Measurements from ENCODE around the gene DDB1. TPM values are rescaled to one million over a fixed set of nuclear protein-coding genes. Genes with fewer than 3 reads are reported as not detected.
"Not testable (repeated sequence)": the region's sequence is repeated elsewhere in the genome, so short reads cannot be mapped to it uniquely, and the experiment has no call there.

DDB1 gene
- total RNA-seq, 2 experiments from 2014 or later = 227 to 236 TPM

DNA sequence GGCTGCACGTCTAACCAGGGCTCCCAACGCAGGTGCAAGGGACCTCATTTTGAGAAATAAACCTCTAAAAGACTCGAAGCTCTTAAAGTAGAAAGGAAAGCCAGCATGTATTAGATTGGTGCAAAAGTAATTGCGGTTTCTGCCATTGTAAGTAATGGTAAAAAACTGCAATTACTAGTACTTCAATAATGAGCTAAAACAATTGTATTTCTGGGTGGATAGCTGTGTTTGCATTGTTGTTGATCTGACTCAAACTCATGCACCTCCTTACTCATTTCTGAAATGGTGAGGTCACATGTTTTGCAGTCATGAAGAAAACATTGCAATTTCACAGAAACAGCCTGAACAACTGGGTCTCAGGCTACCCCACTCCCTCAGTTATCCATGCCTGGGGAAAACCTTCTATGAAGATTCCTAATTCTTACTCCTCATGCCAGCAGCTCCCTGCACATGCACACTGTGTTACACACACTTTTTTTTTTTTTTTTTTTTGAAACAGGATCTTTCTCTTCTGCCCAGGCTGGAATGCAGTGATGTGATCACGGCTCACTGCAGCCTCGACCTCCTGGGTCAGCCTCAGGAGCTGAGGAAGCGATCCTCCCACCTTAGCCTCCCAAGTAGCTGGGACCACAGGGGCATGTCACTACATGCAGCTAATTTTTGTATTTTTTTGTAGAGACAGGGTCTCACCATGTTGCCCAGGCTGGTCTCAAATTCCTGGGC lies 62.4 kb downstream of the DDB1 start:
- CTCF ChIA-PET = interaction anchor here (1.0 to 1.4 kb wide), 3 partner anchors 17 to 24 kb away, joined by 4 to 7 read pairs (median 7); partner anchors contain the start of gene VWCE
- intact Hi-C loops (cut with micrococcal nuclease) = no loop called here

DNA sequence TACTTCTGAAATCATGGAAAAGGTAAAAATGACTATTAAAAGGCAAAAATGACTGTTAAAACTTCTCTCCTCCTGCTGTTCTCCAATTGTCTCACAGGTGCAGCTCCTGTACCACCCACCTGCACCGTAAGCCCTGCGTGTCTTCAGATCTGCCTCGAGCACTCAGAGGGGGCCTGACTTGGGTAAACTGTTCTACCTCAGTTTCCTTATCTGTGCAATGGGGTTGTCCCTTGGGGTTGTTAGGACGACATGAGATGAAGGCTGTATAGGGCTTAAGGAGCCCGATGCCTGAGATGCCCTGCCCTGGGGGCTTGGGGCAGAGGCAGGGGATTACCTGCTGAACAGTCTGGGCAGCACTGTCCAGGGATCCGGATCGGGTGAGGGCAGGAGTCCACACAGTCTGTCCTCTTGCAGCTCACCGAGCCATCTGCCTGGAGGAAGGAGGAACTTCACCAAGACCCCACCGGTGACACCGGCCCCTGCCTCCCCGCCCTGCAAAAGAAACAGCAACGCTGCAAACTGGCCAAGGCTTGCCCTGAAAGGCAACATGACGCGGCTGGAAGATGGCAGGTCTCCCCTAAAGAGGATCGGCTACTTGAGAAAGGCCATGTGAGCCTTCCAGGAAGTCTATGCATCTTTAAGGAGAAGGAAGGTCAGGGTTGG lies 64.2 kb downstream of the DDB1 start:
- CTCF ChIA-PET = interaction anchor here (0.6 kb wide), 1 partner anchor 262 kb away, joined by 3 read pairs; no protein-coding TSS in a partner anchor
- peaks cover 2% of the 10 kb centered on the region for H3K36me3 Mint-ChIP-seq (ENCODE audit: low read depth)
- H3K4me1 Mint-ChIP-seq (ENCODE audit: low read depth) = peaks cover 2% of the 10 kb centered on the region
- DNase-seq = no peak
- H3K27ac Mint-ChIP-seq = no peak overlapping the region
- no peaks in the 10 kb centered on the region for H3K27me3 Mint-ChIP-seq (ENCODE audit: low read depth)
- no peaks in the 10 kb centered on the region for H3K9me3 Mint-ChIP-seq
- intact Hi-C loops (cut with micrococcal nuclease) = no loop called here
- no peak overlapping the region for H3K4me3 Mint-ChIP-seq

More for the DNA sequence above, 62.4 kb downstream of the DDB1 start:
- Mint-ChIP-seq H3K4me3 (no peak overlapping the region), H3K4me1 (ENCODE audit: low read depth) (peaks cover 2% of the 10 kb centered on the region), H3K36me3 (ENCODE audit: low read depth) (peaks cover 4% of the 10 kb centered on the region), H3K9me3 (no peaks in the 10 kb centered on the region), H3K27me3 (ENCODE audit: low read depth) (no peaks in the 10 kb centered on the region), H3K27ac (no peak overlapping the region)
- no peak for DNase-seq

DNA sequence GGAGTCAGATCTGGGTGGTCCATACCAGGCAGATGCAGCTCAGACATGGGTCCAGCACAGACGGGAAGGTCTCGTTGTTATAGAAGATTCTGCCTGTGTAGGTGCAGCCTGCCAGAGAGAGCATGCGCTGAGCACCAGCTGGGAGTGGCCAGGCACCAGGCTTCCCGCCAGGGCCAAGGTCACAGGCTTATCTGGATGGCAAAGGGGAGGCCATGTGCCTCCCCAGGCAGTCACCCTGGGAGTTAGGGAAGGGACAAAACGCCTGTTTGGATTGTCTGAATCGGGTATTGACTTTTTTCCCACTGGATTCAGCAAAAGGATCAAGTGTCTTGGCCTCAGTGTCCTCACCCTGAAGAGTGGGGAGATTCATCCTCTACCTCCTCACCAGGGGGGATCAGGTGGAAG lies 65.5 kb downstream of the DDB1 start:
- Mint-ChIP-seq H3K9me3 (no peaks in the 10 kb centered on the region), H3K27ac (no peak overlapping the region), H3K36me3 (ENCODE audit: low read depth) (peaks cover 6% of the 10 kb centered on the region), H3K27me3 (ENCODE audit: low read depth) (no peaks in the 10 kb centered on the region), H3K4me1 (ENCODE audit: low read depth) (peaks cover 2% of the 10 kb centered on the region), H3K4me3 (no peak overlapping the region)
- intact Hi-C loops (cut with micrococcal nuclease) = no loop called here
- CTCF ChIA-PET = no interaction called here
- no peak for DNase-seq

DNA sequence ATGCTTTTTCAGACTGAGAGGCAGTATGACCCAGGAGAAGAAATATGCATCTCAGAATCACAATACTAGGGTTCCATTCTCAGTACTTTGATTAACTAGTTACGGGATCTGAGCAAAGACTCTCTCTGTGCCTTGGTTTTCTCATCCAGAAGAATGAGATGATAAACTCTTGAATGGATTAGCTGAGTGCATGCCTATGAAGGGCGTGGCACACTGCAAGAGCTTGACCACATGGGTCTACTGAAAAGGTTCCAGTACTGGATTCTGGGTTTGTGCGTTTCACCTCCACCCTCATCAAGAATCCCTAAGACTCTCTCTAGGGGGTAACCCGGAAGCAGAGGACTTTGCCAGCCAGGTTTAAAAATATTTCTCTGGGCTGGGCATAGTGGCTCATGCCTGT lies 66.3 kb downstream of the DDB1 start:
- peaks cover 2% of the 10 kb centered on the region for H3K4me1 Mint-ChIP-seq (ENCODE audit: low read depth)
- peaks cover 6% of the 10 kb centered on the region for H3K36me3 Mint-ChIP-seq (ENCODE audit: low read depth)
- H3K4me3 Mint-ChIP-seq = no peak overlapping the region
- H3K27me3 Mint-ChIP-seq (ENCODE audit: low read depth) = no peaks in the 10 kb centered on the region
- no peak for DNase-seq
- intact Hi-C loops (cut with micrococcal nuclease) = no loop called here
- H3K9me3 Mint-ChIP-seq = no peaks in the 10 kb centered on the region
- no peak overlapping the region for H3K27ac Mint-ChIP-seq
- CTCF ChIA-PET = interaction anchor here (0.6 to 2.8 kb wide), 2 partner anchors 12 to 367 kb away, joined by 3 to 18 read pairs; no protein-coding TSS in a partner anchor

DNA sequence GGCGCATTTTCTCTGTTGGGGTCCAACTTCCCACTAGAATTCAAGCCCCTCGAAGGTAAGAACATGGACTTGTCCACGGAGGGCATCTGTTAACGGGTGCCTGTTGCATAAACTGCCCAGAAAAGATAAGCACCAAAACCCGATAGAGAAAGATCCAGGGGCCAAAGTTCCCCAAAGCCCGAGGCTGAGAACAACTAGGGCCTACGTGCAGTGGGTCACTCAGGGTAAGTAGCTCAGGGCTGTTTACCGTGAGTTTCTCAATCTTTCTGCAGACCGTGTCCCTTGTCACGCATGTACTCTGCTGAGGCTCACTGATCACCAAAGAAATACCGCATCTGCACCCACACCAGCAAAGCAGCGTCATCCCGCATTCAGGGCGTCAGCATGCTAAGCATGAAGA lies 67.5 kb downstream of the DDB1 start:
- H3K36me3 Mint-ChIP-seq (ENCODE audit: low read depth) = peaks cover 6% of the 10 kb centered on the region
- no peaks in the 10 kb centered on the region for H3K9me3 Mint-ChIP-seq
- CTCF ChIA-PET = interaction anchor here (2.8 kb wide), 1 partner anchor 11 kb away, joined by 18 read pairs; no protein-coding TSS in a partner anchor
- H3K27ac Mint-ChIP-seq = no peak overlapping the region
- intact Hi-C loops (cut with micrococcal nuclease) = no loop called here
- no peaks in the 10 kb centered on the region for H3K4me1 Mint-ChIP-seq (ENCODE audit: low read depth)
- no peak for DNase-seq
- no peaks in the 10 kb centered on the region for H3K27me3 Mint-ChIP-seq (ENCODE audit: low read depth)
- H3K4me3 Mint-ChIP-seq = no peak overlapping the region

DNA sequence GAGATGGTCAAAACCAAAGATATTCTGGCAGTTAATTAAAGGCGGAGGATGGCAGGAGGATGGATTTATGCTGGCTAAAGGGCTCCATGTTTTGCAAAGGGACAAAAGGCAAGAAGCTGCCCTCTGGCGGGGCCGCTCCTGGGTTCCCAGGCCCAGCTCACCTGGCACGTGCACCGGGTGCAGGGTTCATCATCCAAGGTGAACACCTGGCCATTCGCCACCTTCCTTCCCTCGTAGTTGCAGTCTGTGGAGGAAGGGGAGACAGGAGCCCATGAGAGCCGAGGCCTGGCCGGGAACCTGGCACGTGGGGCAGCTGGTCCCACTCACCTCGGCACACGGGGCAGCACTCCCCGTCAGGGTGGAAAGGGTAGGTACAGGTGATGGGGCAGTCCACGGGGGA lies 68.1 kb downstream of the DDB1 start:
- intact Hi-C loops (cut with micrococcal nuclease) = no loop called here
- H3K9me3 Mint-ChIP-seq = no peaks in the 10 kb centered on the region
- DNase-seq = no peak
- no peaks in the 10 kb centered on the region for H3K27me3 Mint-ChIP-seq (ENCODE audit: low read depth)
- no peaks in the 10 kb centered on the region for H3K4me1 Mint-ChIP-seq (ENCODE audit: low read depth)
- H3K36me3 Mint-ChIP-seq (ENCODE audit: low read depth) = peaks cover 6% of the 10 kb centered on the region
- no peak overlapping the region for H3K4me3 Mint-ChIP-seq
- CTCF ChIA-PET = interaction anchor here (2.8 kb wide), 1 partner anchor 10 kb away, joined by 18 read pairs; no protein-coding TSS in a partner anchor
- H3K27ac Mint-ChIP-seq = no peak overlapping the region

DNA sequence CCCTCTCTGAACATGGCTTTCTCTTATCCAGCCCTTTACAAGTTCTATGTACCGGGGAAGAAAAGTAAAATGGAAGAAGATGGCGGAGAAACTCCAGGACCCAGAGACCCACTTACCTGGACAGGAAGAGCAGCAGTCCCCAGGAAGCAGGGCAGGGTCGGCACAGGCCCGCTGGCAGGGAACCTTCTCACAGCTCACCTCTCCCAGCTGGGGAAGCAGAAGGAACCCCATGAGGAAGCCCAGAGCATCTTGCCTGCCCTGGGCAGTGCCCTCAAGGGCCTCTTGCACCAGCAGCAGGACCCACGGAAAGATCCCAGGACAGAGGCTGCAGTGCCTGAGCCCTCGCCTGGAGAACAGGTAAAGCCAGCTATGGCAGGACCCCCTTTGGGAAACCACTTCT lies 68.5 kb downstream of the DDB1 start:
- no peak overlapping the region for H3K27ac Mint-ChIP-seq
- H3K36me3 Mint-ChIP-seq (ENCODE audit: low read depth) = peaks cover 6% of the 10 kb centered on the region
- intact Hi-C loops (cut with micrococcal nuclease) = no loop called here
- DNase-seq = no peak
- H3K27me3 Mint-ChIP-seq (ENCODE audit: low read depth) = no peaks in the 10 kb centered on the region
- CTCF ChIA-PET = interaction anchor here (2.8 kb wide), 1 partner anchor 10 kb away, joined by 18 read pairs; no protein-coding TSS in a partner anchor
- H3K9me3 Mint-ChIP-seq = no peaks in the 10 kb centered on the region
- no peak overlapping the region for H3K4me3 Mint-ChIP-seq
- H3K4me1 Mint-ChIP-seq (ENCODE audit: low read depth) = no peaks in the 10 kb centered on the region

DNA sequence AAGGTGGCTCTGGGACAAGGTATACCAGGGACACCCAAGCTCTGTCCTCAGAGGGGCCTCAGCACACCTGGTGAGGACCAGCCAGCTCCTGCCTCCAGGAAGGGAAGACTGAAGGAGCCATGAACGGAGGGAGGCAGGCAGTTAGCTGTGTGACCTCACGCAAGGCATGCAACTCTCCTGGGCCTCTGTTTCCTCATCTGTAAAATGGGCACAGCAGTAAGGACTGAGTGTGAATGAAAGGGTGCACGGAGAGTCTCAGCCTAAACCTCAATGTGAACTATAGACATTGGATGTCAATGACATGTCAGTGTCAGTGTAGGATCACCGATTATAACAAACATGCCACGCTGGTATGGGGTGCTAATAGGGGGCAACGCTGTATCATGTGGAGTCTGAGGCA lies 73.5 kb downstream of the DDB1 start:
- no peak overlapping the region for H3K27ac Mint-ChIP-seq
- intact Hi-C loops (cut with micrococcal nuclease) = no loop called here
- peaks cover 5% of the 10 kb centered on the region for H3K36me3 Mint-ChIP-seq (ENCODE audit: low read depth)
- no peaks in the 10 kb centered on the region for H3K9me3 Mint-ChIP-seq
- CTCF ChIA-PET = no interaction called here
- H3K4me1 Mint-ChIP-seq (ENCODE audit: low read depth) = no peaks in the 10 kb centered on the region
- no peak for DNase-seq
- H3K4me3 Mint-ChIP-seq = no peak overlapping the region
- H3K27me3 Mint-ChIP-seq (ENCODE audit: low read depth) = no peaks in the 10 kb centered on the region

DNA sequence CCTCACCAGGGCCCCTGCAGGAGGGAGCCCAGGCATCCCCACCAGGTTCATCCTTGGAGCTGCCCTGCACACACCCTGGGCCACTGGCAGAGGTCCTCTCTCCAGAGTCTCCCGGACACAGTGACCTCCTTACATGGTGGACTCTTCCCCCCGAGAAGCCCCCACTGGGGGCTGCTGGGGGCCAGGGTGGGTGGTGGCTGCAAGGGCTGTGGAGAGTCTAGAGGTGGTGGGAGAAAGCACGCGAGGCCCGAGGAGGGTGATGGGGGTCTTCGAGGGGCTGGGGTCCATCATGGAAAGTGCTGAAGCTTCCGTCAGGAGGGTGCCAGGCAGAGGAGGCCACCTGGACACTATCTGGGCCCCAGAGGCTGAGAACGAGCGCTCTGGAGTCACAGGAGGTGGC lies 74.4 kb downstream of the DDB1 start:
- Mint-ChIP-seq H3K9me3 (no peaks in the 10 kb centered on the region), H3K4me1 (ENCODE audit: low read depth) (no peaks in the 10 kb centered on the region), H3K36me3 (ENCODE audit: low read depth) (peaks cover 3% of the 10 kb centered on the region), H3K27ac (no peak overlapping the region), H3K4me3 (no peak overlapping the region), H3K27me3 (ENCODE audit: low read depth) (no peaks in the 10 kb centered on the region)
- DNase-seq = no peak
- intact Hi-C loops (cut with micrococcal nuclease) = no loop called here
- CTCF ChIA-PET = no interaction called here

DNA sequence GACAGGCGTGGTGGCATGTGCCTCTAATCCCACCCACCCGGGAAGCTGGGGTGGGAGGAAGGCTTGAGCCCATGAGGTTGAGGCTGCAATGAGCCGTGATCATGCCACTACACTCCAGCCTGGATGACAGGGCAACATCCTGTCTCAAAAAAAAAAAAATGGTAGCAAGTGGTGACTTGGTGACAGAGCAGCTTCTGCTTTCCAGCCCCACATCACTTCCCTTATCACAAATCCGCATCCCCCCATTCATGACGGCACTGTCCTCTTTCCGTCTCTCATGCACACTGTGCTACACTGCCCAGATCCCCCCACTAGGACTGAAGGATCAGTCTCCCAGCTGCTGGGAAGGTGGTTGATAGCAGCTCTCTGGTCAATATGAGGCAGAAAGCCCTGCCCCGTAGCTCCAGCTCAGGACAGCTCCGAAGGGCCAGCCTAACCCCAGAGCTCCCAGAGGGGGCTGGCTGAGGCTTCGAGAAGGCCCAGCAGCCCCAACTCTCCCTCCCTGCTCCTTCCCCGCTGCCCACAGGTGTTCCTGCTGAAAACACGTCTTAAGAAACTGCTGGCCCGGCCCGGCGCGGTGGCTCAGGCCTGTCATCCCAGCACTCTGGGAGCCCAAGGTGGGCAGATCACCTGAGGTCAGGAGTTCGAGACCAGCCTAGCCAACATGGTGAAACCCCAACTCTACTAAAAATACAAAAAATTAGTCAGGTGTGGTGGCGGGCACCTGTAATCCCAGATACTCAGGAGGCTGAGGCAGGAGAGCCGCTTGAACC lies 76.0 kb downstream of the DDB1 start:
- Mint-ChIP-seq H3K36me3 (ENCODE audit: low read depth) (peaks cover 1% of the 10 kb centered on the region), H3K4me3 (no peak overlapping the region), H3K27me3 (ENCODE audit: low read depth) (no peaks in the 10 kb centered on the region), H3K4me1 (ENCODE audit: low read depth) (no peaks in the 10 kb centered on the region), H3K27ac (no peak overlapping the region), H3K9me3 (no peaks in the 10 kb centered on the region)
- CTCF ChIA-PET = interaction anchor here (0.6 to 1.4 kb wide), 4 partner anchors 127 to 357 kb away, joined by 3 to 6 read pairs (median 4); no protein-coding TSS in a partner anchor
- no peak for DNase-seq
- intact Hi-C loops (cut with micrococcal nuclease) = no loop called here

DNA sequence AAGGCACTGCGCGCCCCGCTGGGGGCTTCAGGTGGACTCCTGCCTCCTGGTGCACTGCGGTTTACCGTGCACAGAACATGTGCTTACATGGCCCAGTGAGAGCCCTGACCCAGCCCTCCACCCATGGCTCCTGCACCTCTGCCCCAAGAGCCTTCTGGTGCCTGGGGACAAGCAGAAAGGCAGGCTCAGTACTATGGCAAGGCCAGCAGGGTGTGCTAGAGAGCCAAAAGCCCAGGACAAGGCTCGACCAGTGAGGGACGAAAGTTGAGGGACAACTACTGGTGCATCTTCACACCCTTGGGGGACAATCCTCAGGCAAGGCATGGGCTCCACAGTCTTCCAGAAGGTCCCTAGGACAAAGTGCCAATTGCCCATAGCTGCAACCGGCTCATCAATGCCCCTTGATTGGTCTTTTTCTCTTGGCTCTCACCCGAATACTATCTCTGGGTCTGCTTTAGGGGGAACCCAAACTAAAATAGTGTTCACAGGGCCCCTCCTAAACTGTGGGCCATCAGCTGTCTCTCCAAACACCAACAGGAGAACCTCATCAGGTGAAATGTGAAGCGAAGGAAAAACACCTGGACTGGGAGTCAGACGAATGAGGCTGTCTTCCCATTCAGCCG lies 78.4 kb downstream of the DDB1 start:
- H3K9me3 Mint-ChIP-seq = no peaks in the 10 kb centered on the region
- CTCF ChIA-PET = interaction anchor here (0.5 to 2.7 kb wide), 25 partner anchors 9 to 875 kb away, joined by 3 to 26 read pairs (median 4); partner anchors contain the start of genes TMEM138 and VWCE
- no peaks in the 10 kb centered on the region for H3K27me3 Mint-ChIP-seq (ENCODE audit: low read depth)
- DNase-seq = peak; percentile 80
- peaks cover 1% of the 10 kb centered on the region for H3K36me3 Mint-ChIP-seq (ENCODE audit: low read depth)
- H3K4me1 Mint-ChIP-seq (ENCODE audit: low read depth) = no peaks in the 10 kb centered on the region
- intact Hi-C loops (cut with micrococcal nuclease) = loop anchor here (1.0 kb wide), 3 partner anchors 40 to 131 kb away; no protein-coding TSS in a partner anchor
- no peak overlapping the region for H3K4me3 Mint-ChIP-seq
- no peak overlapping the region for H3K27ac Mint-ChIP-seq

DNA sequence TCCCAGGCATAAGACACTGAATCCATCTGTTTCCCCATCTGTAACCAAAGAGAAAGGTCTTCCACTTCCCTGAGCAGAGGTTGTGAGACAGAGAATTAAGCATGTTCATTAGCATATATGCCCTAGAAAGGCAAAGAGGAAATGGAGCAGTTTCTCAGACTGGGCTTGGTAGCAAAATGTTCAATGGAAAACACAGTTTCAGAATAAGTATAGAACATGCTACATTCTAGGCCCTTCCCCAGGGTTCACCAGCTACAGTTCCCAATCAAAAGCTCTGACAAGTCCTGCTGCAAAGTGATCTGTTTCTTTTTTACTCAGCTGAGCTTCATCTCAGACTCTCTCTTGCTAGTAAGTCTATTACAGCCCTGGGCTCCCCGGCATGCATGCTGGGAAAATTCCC lies 80.6 kb downstream of the DDB1 start:
- DNase-seq; H3K27me3 Mint-ChIP-seq (ENCODE audit: low read depth); H3K36me3 Mint-ChIP-seq (ENCODE audit: low read depth); H3K4me3 Mint-ChIP-seq; H3K27ac Mint-ChIP-seq; H3K9me3 Mint-ChIP-seq; intact Hi-C loops (cut with micrococcal nuclease); H3K4me1 Mint-ChIP-seq (ENCODE audit: low read depth): not testable (repeated sequence)
- CTCF ChIA-PET = interaction anchor here (1.1 to 1.5 kb wide), 5 partner anchors 43 to 133 kb away, joined by 3 to 5 read pairs (median 3); partner anchors contain the start of gene VWCE

All from activated naive CD4-positive, alpha-beta T cell treated with anti-CD3 and anti-CD28 coated beads for 36 hours (primary cell).